Measurements from ENCODE around the gene HEXD.
A peak's percentile ranks its signal among the peaks of the same experiment; 100 is the strongest.
"Not testable (repeated sequence)": the region's sequence is repeated elsewhere in the genome, so short reads cannot be mapped to it uniquely, and the experiment has no call there.

HEXD gene

DNA sequence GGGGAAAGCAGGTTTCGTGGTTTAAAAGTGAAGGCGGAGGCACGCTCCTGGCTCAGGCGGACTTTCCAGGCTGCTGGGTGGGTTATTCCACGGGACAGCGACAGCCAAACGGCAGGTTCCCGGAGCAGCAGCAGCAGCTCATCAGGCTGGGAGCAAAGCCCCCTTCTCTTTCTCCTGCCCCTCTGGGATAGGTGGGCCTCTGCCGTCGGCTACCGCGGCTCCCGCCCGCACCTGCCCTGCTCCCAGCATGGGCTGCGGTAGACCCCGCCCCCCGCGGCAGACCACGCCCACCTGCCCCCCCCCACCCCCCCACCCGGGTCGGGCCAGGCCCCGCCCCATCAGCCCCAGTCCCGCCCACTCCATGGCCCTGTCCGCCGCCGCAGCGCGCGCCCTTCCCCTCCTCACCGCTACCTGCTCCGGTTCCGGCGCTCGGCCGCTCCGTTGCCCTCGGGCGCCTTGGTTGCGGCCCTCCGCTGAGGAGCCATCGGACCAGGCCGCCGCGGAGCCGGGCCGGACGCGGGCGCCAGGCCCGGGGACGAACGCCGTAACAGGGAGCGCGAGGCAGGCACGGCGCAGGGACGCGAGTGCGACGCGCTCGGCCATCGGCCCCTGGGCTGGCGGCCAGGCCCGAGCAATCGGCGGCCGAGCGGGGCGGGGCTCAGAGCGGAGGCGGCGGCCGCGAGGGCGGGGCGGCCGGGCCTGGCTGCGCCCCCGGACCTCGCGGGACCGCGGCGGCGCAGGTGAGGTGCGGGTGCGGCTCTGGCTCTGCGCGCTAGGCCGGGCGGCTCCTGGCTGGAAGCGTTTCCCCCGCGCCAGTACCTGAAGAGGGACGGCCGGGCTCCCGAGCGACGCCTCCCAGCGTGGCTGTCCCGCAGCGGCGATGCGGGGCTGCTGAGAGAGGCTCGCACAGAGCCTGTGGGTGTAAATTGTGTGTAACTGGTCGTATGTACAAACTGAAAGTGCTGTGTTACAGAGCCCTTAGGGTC lies at the start of gene HEXD, which contains the start of gene OGFOD3:
Gene HEXD (plus strand): TSS at position 347 of the 986 bp plus-strand sequence. CDS start 1,453 bp downstream, outside the sequence.
Gene OGFOD3 (minus strand): TSS at position 586 of the 986 bp plus-strand sequence. CDS start 101 bp downstream, at position 485.
- peak; percentile 89 for DNase-seq

DNA sequence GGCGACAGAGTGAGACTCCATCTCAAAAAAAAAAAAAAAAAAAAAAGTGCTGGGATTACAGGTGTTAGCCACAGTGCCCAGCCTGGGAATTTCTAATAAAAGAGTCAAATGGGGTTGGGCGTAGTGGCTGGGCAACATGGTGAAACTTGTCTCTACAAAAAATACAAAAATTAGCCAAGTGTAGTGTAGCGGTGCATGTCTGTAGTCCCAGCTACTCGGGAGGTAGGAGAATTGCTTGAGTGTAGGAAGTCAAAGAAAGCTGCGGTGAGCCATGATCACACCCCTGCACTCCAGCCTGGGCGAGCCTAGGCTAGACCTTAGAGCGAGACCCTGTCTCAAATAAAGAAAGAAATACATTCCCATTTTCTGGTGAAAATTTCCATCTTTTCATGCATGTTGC lies 48.9 kb upstream of the HEXD start:
- no peak for DNase-seq

DNA sequence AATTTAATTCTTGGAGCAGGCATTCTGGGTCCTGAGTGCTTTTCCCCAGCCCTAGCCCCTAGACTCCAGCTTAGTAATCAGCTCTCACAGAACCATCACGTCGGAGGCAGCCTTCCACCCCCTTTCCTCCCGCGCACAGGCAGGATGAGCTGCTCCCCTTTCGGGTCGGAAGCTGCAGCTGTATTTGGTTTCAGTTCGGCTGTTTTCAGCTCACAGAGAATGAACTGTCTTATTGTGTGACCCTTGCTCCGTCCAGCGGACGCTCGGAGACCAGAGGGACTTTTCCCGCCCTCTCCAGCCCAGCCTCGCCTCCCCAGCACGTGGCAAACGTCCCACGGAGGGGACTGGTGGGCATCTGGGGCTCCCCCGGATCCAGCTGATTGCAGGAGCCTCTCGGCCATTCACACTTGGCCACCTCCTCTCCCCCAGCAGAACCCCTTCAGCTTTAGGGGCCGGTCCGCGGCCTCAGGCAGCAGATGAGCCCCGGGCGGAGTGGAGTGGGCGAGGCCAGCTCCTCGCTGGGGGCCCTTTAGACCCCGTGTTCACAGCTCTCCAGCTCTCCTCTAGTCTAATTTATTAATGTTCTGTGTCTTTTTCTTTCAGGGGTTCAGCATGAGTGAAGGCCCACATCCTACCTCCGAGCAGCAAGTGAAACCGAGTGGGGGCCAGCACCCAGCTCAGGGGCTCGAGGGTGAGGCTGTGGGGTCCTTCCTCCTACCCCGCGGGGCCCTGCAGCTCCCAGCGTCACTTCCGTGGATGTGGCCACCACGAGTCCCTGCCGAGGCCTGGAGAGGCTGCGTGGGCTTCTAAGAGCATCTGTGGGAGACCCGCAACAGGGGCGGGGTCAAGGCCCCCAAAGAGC lies 47.4 kb upstream of the HEXD start:
- DNase-seq, result peak; percentile 57

DNA sequence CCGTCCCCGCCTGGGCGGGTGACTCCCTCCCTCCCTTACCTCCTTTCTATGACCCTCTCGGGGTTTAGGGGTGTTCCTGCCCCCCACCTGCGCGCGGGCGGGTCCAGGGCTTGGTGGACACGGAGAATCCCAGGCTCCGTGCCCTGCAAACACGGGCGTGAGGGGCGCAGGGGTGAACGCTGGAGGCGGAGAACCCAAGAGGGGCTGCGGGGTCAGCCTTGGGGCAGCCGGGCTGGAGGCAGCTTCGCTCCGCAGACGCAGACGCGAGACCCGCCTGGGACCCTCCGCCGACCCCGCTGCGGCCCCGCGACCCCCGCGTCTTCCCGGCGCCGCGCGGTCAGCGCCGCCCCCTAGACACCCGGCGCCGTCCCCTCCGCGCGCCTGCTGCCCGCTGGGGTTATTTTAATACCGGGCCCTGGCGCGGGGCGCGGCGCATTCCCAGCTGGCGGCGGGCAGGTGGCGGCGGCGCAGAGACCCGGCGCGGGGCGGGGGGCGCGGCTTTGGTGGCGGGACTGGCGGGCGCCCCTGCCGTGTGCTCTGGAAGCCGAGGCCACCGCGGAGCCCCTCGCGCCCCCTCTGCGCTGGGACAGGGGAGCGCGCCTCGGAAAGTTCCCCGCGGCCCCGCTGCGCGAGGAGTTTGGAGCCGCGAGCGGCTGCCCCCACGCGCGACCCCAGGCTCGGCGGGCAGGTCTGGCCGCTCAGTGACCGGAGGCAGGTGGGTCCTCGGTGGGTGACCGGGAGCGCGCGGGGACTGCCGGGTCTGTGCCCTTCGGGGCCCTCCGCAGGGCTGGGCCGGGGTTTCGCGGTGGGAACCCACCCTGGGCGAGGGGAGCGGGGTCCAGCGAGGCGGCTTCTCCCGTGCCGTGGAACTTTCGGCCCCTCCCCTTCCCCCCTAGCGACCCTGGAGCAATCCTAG lies 46.6 kb upstream of the HEXD start, which contains the start of gene UTS2R:
Gene UTS2R (plus strand): TSS at position 433 of the 916 bp plus-strand sequence. CDS start 2,560 bp downstream, outside the sequence.
- no peak for DNase-seq

GRCh38 chr17:82372249-82373071 lies 45.7 kb upstream of the HEXD start:
- no peak for DNase-seq

DNA sequence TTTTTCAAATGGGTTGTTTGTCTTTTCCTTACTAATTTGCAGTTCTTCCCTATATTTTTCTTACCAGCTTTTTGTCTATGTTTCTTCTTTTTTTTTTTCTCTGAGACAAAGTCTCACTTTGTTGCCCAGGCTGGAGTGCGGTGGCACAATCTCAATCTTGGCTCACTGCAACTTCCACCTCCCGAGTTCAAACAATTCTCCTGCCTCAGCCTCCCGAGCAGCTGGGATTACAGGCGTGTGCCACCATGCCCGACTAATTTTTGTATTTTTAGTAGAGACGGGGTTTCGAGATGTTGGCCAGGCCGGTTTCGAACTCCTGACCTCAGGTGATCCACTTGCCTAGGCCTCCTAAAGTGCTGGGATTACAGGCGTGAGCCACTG lies 45.1 kb upstream of the HEXD start:
- not testable (repeated sequence) for DNase-seq

- no peak for DNase-seq
Observed at GRCh38 chr17:82373731-82374625, 44.2 kb upstream of the HEXD start.

- DNase-seq, result no peak
Observed at GRCh38 chr17:82374626-82375331, 43.4 kb upstream of the HEXD start.

DNA sequence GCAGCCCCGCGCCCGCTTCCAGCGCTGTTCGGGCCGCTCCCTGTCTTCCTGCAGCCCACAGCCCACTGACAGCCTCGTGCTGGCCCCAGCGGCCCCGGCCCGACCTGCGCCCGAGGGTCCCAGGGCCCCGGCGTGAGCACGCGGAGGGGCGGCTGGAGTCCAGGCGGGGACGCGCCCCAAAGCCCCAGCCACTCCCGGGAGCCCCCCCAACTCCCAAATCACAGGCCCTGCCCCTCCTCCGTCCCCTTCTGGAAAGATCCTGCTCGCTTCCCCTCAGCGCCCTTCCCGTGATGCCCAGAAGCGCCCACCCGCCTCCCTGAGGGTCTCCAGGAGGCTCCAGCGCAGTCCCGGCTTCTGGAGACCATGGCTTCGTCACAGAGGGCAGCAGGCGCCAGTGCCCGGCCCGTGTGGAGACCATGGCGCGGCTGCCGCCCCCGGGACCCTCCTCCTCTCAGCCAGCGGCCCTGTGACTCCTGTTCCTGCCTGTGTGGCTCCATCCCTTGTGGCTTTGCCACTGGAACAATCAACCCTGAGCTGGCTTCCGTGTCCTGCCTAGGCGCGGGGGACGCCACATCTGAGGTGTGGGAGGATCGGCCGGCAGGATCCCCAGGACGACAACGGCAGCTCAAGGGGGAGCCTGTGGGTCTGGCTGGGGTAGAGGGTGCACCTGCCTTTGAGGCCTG lies 42.6 kb upstream of the HEXD start:
- DNase-seq, result no peak

DNA sequence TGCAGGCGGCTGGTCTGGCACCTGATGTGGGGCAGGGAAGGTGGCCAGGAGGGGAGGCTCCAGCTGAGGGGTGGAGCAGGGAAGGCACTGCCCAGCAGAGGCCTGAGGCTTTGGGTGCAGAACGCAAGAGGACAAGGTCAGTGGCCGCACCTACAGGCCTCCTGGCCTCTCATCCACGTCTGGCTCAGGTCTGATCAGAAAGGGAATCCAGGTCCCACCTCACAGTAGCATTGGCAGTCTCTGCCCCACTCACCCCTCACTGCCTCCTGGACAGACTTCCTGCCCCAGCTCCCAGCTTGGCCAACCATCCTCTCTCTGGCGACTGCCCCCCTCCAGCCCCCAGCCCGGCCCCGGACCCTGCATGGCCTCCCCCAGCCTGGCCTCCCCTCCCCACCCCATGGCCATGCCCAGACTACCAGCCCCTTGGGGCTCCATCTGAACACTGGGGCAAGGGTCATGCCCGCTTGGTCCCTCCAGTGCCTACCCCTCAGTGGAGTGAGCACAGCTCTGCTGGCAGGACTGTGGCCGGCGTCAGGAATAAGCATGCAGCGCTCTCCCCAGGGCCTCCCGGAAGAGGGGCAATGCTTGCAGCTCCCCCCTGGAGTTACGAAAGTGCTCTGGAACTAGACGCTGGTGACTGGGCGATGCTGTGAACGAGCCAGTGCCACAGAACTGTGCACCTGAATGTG lies 42.0 kb upstream of the HEXD start:
- no peak for DNase-seq

DNA sequence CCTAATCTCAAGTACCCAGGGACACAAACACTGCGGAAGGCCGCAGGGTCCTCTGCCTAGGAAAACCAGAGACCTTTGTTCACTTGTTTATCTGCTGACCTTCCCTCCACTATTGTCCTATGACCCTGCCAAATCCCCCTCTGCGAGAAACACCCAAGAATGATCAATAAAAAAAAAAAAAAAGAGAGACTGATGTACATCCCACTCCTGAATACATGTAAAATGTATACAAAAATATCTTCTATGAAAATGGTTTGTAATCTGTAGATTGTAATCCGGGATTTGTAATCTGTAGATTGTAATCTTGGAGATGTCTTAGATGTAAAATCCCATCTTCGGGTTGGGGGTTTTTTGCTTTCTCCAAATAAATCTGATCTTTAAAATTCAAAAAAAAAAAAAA lies 40.9 kb upstream of the HEXD start:
- DNase-seq, result not testable (repeated sequence)

- no peak for DNase-seq
Observed at GRCh38 chr17:82377924-82378740, 40.0 kb upstream of the HEXD start.

DNA sequence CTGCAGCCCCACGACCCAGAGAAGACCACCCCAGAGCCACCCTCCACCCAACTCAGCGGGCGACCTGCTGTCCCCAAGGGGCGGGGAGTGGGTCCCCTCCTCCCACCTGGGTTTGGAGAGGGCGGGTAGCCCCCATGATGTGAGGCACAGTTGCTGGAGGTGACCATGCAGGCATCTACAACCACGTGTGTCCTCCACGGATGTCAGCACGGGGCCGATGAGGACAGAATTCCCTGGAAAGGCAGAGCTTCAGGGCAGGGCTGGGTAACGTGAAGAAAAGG lies 39.5 kb upstream of the HEXD start:
- DNase-seq, result no peak

GRCh38 chr17:82380860-82381702 lies 37.1 kb upstream of the HEXD start:
- no peak for DNase-seq

- DNase-seq, result not testable (repeated sequence)
Observed at GRCh38 chr17:82381703-82382009, 36.5 kb upstream of the HEXD start.

DNA sequence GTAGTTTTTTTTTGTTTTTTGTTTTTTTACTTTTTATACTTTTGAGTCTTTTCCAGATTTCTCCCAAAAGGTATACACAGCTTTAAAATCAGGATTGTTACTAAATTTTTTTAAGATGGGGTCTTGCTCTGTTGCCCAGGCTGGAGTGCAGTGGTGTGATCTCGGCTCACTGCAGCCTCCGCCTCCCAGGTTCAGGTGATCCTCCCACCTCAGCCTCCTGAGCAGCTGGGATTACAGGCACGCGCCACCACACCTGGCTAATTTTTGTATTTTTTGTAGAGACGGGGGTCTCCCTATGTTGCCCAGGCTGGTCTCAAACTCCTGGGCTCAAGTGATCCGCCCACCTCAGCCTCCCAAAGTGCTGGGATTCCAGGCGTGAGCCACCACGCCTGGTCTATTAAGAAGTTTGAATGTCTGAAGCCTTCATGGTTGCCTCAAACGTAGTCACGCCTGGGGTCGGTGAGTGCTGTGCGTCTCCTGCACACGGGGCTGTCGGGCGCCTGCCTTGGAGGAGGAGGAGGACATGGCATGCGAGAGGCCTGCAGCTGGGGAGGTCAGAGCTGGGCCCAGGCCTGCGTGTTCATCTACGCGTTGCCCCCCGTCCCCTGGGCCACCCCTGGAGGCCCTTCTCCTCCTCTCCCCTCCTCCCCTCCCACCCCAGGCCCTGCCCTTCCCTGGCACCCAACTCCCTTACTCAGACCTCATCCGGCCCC lies 35.8 kb upstream of the HEXD start:
- DNase-seq, result not testable (repeated sequence)
